ENCODE results near the gene RNF123.
"Not testable (repeated sequence)": the region's sequence is repeated elsewhere in the genome, so short reads cannot be mapped to it uniquely, and the experiment has no call there.

Gene RNF123

GRCh38 chr3:49689908-49690624 is 709 bp downstream of the RNF123 start:
- not testable (repeated sequence) for H3K36me3 ChIP-seq (ENCODE audit: insufficient read depth); H3K4me1 ChIP-seq (ENCODE audit: low read depth, poor library complexity, severe bottlenecking); H3K27me3 ChIP-seq (ENCODE audit: insufficient read depth, low read depth); H3K79me2 ChIP-seq (ENCODE audit: insufficient read depth, low read depth); H4K20me1 ChIP-seq (ENCODE audit: insufficient read depth); H3K27ac ChIP-seq; H3K4me3 ChIP-seq (IDR thresholded peaks at IDR 0.05; ENCODE audit: insufficient read depth, low read depth, low read length)
- Histone ChIP-seq H3K4me2 (peak overlapping the region; percentile 42), H2AFZ (ENCODE audit: low read depth) (peak overlapping the region; percentile 38; the same call in 1 of the 2 replicates), H3K9ac (peak overlapping the region; percentile 53; the same call in 1 of the 2 replicates)

GRCh38 chr3:49690856-49691255 is 1.5 kb downstream of the RNF123 start:
- H3K27ac ChIP-seq; H3K4me2 ChIP-seq; H3K4me3 ChIP-seq (IDR thresholded peaks at IDR 0.05; ENCODE audit: insufficient read depth, low read depth, low read length); H3K36me3 ChIP-seq (ENCODE audit: insufficient read depth); H4K20me1 ChIP-seq (ENCODE audit: insufficient read depth); H3K9ac ChIP-seq; H3K27me3 ChIP-seq (ENCODE audit: insufficient read depth, low read depth); H3K79me2 ChIP-seq (ENCODE audit: insufficient read depth, low read depth); H2AFZ ChIP-seq (ENCODE audit: low read depth); H3K4me1 ChIP-seq (ENCODE audit: low read depth, poor library complexity, severe bottlenecking): not testable (repeated sequence)

- H3K9ac ChIP-seq; H3K27me3 ChIP-seq (ENCODE audit: insufficient read depth, low read depth); H3K4me1 ChIP-seq (ENCODE audit: low read depth, poor library complexity, severe bottlenecking); H3K36me3 ChIP-seq (ENCODE audit: insufficient read depth); H3K4me2 ChIP-seq; H4K20me1 ChIP-seq (ENCODE audit: insufficient read depth); H3K4me3 ChIP-seq (IDR thresholded peaks at IDR 0.05; ENCODE audit: insufficient read depth, low read depth, low read length); H3K27ac ChIP-seq; H3K79me2 ChIP-seq (ENCODE audit: insufficient read depth, low read depth); H2AFZ ChIP-seq (ENCODE audit: low read depth): not testable (repeated sequence)
These were observed 2.1 kb downstream of the RNF123 start for GRCh38 chr3:49691481-49691880.

- H3K36me3 ChIP-seq (ENCODE audit: insufficient read depth); H4K20me1 ChIP-seq (ENCODE audit: insufficient read depth); H2AFZ ChIP-seq (ENCODE audit: low read depth); H3K9ac ChIP-seq; H3K4me3 ChIP-seq (IDR thresholded peaks at IDR 0.05; ENCODE audit: insufficient read depth, low read depth, low read length); H3K4me2 ChIP-seq; H3K27me3 ChIP-seq (ENCODE audit: insufficient read depth, low read depth); H3K27ac ChIP-seq; H3K79me2 ChIP-seq (ENCODE audit: insufficient read depth, low read depth); H3K4me1 ChIP-seq (ENCODE audit: low read depth, poor library complexity, severe bottlenecking): not testable (repeated sequence)
These were observed 5.2 kb downstream of the RNF123 start for GRCh38 chr3:49694409-49695070.

GRCh38 chr3:49695350-49696015 is 6.1 kb downstream of the RNF123 start:
- H3K27me3 ChIP-seq (ENCODE audit: insufficient read depth, low read depth); H3K4me3 ChIP-seq (IDR thresholded peaks at IDR 0.05; ENCODE audit: insufficient read depth, low read depth, low read length); H3K4me1 ChIP-seq (ENCODE audit: low read depth, poor library complexity, severe bottlenecking); H3K79me2 ChIP-seq (ENCODE audit: insufficient read depth, low read depth); H3K9ac ChIP-seq; H3K27ac ChIP-seq; H3K4me2 ChIP-seq; H2AFZ ChIP-seq (ENCODE audit: low read depth); H4K20me1 ChIP-seq (ENCODE audit: insufficient read depth); H3K36me3 ChIP-seq (ENCODE audit: insufficient read depth): not testable (repeated sequence)

GRCh38 chr3:49699281-49699979 is 10.1 kb downstream of the RNF123 start:
- H3K27ac ChIP-seq: no peak overlapping the region

More at GRCh38 chr3:49699281-49699979, 10.1 kb downstream of the RNF123 start:
- Histone ChIP-seq H3K4me3 (IDR thresholded peaks at IDR 0.05; ENCODE audit: insufficient read depth, low read depth, low read length) (no peak overlapping the region), H3K27me3 (ENCODE audit: insufficient read depth, low read depth) (no peaks in the 10 kb centered on the region), H3K4me2 (no peak overlapping the region), H3K9ac (no peak overlapping the region), H3K36me3 (ENCODE audit: insufficient read depth) (no peaks in the 10 kb centered on the region), H3K4me1 (ENCODE audit: low read depth, poor library complexity, severe bottlenecking) (no peaks in the 10 kb centered on the region), H4K20me1 (ENCODE audit: insufficient read depth) (no peaks in the 10 kb centered on the region), H3K79me2 (ENCODE audit: insufficient read depth, low read depth) (no peaks in the 10 kb centered on the region), H2AFZ (ENCODE audit: low read depth) (no peak overlapping the region)
- TF ChIP-seq CTCF (conservative IDR thresholded peaks at IDR 0.05; ENCODE audit: low read depth, low read length): no peak

Measured in KMS-11 (cell line).